HG03095 (cell line): ENCODE results near the gene CEBPA.

Experiments used
- ATAC-seq: cut with Tn5 transposase; IDR thresholded peaks from one replicate; pipeline ENCODE4 v1.9.1; 2021; ENCODE audit warnings: moderate library complexity; ENCODE audit not compliant: unreplicated experiment

Gene CEBPA

DNA sequence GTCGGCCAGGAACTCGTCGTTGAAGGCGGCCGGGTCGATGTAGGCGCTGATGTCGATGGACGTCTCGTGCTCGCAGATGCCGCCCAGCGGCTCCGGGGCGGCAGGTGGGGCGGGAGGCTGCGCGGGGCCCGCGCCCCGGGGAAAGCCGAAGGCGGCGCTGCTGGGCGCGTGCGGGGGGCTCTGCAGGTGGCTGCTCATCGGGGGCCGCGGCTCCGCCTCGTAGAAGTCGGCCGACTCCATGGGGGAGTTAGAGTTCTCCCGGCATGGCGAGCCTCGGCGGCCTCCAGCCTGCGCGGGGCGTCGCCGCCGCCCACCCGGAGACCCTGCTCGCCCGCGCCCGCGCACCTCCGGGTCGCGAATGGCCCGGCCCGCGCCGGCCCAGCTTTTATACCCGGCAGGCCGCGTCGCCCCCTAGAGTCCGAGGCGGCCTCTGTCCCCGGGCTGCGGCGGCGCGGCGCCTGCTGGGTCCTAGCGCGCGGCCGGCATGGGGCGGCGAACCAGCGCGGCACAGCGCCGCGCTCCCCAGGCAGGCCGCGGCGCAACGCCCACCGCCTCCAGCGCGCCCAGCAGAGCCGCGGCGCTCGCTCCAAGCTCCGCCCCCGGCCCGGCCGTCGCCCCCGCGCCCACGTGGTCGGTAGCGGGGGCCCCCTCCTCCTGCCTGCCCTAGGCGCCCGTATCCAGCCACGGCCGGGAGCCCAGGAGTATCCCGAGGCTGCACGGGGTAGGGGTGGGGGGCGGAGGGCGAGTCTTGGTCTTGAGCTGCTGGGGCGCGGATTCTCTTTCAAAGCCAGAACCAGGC, at the start of gene CEBPA:
CEBPA (minus strand) TSS at position 360 of the 799 bp plus-strand sequence; CDS start at position 240, 120 bp downstream.
- peak; percentile 71 for ATAC-seq

GRCh38 chr19:33350538-33351309, 48.4 kb upstream of the CEBPA start:
- no peak for ATAC-seq

GRCh38 chr19:33349319-33350289, 47.3 kb upstream of the CEBPA start:
- no peak for ATAC-seq

DNA sequence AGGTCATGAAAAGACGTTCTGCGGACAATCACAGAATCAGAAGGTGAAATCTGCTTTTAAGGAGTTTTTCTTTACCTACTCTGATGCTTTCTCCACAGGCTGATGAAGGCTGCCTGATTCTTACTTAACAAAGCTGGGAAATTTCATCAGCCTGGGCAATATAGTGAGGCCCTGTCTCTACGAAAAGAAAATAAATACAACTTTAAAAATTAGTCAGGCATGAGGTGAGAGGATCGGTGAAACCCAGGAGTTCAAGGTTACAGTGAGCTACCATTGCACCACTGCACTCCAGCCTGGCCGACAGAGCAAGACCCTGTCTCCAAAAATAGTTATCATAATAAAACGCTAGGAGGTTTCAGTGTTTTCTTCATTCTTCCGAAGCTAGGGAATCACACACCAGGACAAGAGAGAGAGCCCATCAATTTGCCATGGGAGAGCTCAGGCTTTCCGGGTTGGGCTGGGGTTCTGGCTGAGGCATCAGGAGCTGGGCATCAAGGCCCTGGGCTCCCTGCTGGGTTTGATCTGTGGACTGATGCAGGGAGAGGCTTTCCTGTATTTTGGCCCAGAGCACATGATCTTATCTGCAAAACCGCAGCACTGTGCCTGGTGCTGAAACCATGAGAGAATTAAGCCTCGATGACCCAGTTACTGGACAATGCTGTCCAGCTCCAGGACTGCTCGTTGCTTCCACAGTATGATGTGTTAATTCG, 46.1 kb upstream of the CEBPA start:
- ATAC-seq, result no peak

DNA sequence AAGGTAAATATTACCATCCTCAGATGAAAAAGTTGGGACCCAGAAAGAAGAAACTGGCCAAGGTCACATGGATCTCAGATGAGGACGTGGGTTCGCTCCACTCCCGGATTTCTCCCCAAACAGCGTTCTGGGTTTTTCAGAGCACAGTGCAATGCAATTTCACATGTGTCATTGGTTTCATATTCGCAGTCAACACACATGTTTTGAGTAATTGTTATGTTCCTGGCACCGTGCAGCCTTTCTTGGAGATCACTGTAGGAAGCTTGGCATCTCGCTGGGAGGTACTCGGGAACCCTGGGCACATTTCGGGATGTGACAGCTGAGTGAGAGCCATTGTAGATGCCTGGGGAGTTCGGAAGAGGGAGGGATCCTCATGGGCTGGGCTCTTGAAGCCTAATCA, 45.0 kb upstream of the CEBPA start:
- no peak for ATAC-seq

DNA sequence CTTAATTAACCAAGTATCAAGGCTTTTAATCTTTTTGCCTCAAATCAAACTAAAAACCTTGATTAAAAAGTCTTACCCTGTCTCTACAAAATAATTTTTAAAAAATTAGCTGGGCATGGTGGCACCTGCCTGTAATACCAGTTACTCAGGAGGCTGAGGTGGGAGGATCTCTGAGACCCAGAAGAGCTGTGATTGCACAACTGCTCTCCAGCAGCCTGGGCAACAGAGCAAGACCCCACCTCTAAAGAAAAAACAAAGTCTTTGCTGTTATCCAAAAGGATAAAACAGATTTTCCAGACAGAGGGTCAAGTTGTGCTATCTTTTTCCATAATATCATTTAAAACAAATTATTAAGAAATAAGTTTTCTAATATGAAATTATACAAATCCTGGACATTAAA, 44.3 kb upstream of the CEBPA start:
- ATAC-seq, result no peak

DNA sequence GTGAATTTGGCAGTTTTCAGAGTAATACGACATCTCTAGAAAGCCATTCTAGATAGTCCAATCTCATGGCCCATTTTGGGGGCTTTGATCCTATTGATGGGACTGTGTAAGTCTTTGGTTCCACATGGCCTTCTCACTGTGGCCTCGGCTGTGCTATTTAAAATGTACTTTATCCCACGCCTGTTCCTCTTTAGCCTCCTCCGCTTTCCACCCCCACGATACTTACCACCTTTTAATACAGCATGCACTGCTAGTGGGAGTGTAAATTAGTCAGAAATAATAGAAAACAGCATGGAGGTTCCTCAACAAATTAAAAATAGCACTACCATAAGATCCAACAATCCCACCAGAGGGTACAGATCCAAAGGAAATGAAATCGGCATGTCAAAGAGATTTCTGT, 42.8 kb upstream of the CEBPA start:
- ATAC-seq, result no peak

GRCh38 chr19:33344573-33344925, 42.2 kb upstream of the CEBPA start:
- no peak for ATAC-seq

DNA sequence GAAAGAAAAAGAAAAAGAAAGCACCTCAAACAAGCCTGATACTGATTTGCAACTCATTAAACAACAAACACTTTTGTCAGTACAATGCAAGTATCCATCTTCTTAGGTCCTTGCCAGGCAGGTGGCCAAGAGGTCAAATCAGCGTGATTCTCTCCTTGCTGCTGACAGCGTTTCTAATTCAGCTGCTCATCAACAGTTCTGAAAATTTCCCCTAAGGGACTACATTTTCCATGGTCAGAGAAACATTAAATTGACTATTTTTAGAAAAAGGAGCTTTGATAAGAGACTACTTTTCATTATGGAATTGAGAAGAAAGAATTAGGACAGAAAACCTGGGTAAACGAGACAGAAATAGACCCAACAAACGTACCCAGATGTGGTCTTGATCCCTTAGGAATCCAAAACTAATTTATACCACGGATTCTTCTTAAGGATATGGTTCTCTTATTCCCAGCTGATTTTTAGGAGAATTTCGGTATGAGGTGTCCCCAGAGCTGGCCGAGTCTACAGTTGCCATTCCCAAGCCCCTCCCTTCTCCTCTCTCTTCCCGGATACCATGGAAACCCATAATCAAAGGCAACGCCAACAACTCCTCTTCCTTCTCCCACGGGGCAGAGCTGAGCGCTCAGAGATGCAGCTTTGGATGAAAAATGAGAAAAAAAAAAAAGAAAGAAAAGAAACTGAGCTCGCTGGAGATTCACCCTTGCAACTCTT, 41.7 kb upstream of the CEBPA start:
- ATAC-seq, result no peak

- ATAC-seq, result no peak
These were observed 41.0 kb upstream of the CEBPA start for GRCh38 chr19:33343301-33343700.

- no peak for ATAC-seq
These were observed 38.7 kb upstream of the CEBPA start for GRCh38 chr19:33340991-33341390.

- no peak for ATAC-seq
These were observed 37.0 kb upstream of the CEBPA start for GRCh38 chr19:33339016-33339984.

DNA sequence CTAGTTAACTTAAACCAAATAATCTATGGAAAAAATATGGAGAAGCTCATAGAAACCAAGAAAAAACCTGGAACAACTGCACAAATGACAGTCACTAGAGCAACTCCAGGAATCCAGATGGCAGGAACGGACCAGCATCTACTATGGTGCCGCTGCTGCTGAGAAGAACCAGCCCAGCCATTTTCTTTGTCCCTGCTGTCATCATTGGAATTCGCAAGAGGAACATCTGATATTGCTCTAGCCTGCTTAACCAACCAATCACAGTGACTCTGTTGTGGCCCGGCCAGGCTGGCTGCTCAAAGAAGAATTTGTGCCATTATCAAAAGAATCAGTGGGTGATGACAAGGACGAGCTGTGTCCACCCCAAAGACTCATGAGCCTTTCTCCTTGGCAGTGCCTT, 33.1 kb upstream of the CEBPA start:
- no peak for ATAC-seq

GRCh38 chr19:33334271-33334670, 31.9 kb upstream of the CEBPA start:
- no peak for ATAC-seq

DNA sequence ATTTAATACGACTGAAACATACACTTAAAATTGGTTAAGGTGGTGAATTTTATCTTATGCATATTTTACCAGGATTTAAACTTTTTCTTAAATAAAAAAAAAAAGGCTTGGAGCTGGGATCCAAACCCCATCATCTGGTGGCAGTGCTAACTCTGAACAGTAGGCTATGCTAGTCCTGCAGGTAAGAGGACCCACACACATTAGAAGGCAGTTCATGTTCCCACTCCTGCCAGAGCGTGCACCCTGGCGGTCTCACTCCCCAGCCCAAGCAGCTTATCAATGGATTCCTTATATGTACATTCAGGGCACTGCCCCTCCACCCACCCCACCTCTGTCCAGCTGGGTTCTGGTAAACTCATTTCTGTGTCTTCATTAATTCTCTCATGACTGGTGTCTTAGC, 31.3 kb upstream of the CEBPA start:
- no peak for ATAC-seq

- ATAC-seq, result no peak
These were observed 30.8 kb upstream of the CEBPA start for GRCh38 chr19:33333151-33333550.

GRCh38 chr19:33332248-33332647, 29.9 kb upstream of the CEBPA start:
- no peak for ATAC-seq

DNA sequence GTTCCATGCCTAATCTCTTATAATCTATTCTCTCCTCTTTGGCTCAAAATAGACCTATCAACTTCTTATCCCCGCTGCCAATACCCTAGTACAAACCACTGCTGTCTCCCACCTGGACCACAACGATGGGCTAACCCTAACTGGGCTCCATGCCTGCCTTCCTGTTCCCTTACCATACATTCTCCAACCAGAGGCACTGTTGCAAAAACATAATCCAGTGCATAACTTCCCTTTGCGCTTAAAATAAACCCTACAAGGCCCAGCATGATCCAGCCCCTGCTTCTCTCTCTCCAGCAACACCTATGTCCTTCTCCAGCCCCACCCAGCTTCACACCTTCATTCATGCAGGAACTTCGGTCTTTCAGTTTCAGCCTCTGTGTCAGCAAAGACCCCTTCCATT, 27.4 kb upstream of the CEBPA start:
- ATAC-seq, result no peak

- ATAC-seq, result no peak
These were observed 26.7 kb upstream of the CEBPA start for GRCh38 chr19:33329060-33329459.
